ENCODE results near the gene NAT16. TPM values are rescaled to one million over a fixed set of nuclear protein-coding genes. Genes with fewer than 3 reads are reported as not detected.
A peak's percentile ranks its signal among the peaks of the same experiment; 100 is the strongest.

NAT16 gene
- total and polyA plus RNA-seq, 9 of the 15 experiments (the other 6 are each of a cell fraction or from before 2014, with no cell fraction given) = 0.04 TPM; not detected in 8

DNA sequence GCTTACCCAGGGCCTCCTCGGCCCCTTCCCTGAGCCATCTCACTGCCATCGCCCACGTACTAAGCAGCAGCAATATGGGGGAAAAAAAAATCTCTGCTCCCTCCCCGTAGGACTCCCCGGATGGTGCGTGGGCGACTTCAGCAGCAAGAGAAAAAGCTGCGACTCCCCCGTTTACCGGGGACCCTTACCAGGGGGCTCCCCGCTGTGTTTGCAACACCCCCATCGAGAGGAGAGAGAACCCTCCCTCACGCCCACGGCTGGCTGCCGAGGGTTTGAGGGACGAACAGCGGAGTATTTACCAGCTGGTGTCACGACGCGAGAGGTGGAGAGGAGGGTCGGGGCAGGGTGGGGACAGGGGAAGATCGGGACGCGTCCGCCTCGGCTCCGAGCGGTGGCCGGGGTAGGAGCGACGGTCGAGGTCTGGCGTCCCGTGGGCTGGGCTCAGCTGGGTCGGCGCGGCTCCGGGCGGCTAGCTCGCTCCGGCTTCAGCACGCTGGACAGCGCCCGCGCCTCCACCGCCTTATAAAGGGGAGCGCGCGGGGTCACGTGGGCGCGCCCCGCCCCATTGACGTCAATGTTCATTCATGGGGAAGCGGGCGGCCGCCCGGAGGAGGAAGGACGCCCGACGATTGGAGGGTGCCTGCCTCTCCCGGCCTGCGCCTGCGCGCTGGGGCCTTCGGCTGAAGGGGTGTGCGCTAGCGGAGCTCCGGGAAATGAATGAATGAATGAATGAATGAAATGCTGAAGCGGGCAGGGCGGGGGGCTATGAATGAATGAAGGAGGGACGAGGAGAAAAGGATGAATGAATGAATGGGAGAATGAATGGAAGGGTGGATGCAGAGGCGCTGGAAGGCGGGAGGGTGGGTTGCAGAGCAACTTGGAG is 14.8 kb downstream of the NAT16 start, which contains the start of gene VGF:
Gene VGF, minus strand, starts transcription at position 495 of the 883 bp plus-strand sequence. CDS start 726 bp downstream, outside the sequence.
- FAIRE-seq = peak; percentile 91
- peaks cover 23% of the 10 kb centered on the region for H4K20me1 ChIP-seq (replicated peaks; ENCODE audit: control insufficient read depth, insufficient read depth, low read length)
- no peak within 1 kb of the TSS for H3K27ac ChIP-seq (ENCODE audit: extremely low read depth, low read depth, low read length)
- WGBS (ENCODE audit: insufficient coverage, low coverage, missing lambda C conversion rate) = 3% methylated on average over 59 of the region's 74 CpGs
- intact Hi-C loops (cut with micrococcal nuclease) = loop anchor here (1.0 kb wide), 1 partner anchor 9 kb away; no protein-coding TSS in a partner anchor
- BruUV-seq (replicated peaks) = no TSS peak
- peak; percentile 97 to 99 (median 98) for DNase-seq (ENCODE audit: extremely low read depth in 1 of 4, low spot score in 3 of 4)
- in situ Hi-C loops (cut with MboI) = no loop called here
- H3K36me3 ChIP-seq (ENCODE audit: control insufficient read depth, insufficient read depth, low read length) = peaks cover 4% of the 10 kb centered on the region; the same call in 1 of the 3 replicates
- peak; percentile 88 for ATAC-seq
- H3K4me2 ChIP-seq (ENCODE audit: insufficient read depth, low read length) = peak within 1 kb of the TSS; percentile 72
- peak within 1 kb of the TSS; percentile 35 for H3K4me3 ChIP-seq
- CTCF ChIA-PET (ENCODE audit: low intra/inter-chr PET ratio) = interaction anchor here (0.6 kb wide), 1 partner anchor 70 kb away, joined by 7 read pairs; no protein-coding TSS in a partner anchor
- H3K79me2 ChIP-seq (ENCODE audit: control insufficient read depth, insufficient read depth, low read length) = no peaks in the 10 kb centered on the region
- H3K9me3 ChIP-seq (replicated peaks; ENCODE audit: control insufficient read depth, insufficient read depth, low read depth, low read length) = no peaks in the 10 kb centered on the region
- POLR2A ChIA-PET = interaction anchor here (0.7 to 1.4 kb wide), 4 partner anchors 9 to 1866 kb away, joined by 3 to 5 read pairs (median 4); partner anchors contain the start of gene MEPCE
- peaks cover 5 to 20% of the 10 kb centered on the region in 2 experiments; a peak in 2 of 5 replicates for H3K27me3 ChIP-seq (ENCODE audit: control insufficient read depth in 2 of 2, insufficient read depth in 2 of 2, low read length in 2 of 2)
- H3K9ac ChIP-seq (ENCODE audit: insufficient read depth in 1 of 2, low read depth in 2 of 2, low read length in 2 of 2) = peak within 1 kb of the TSS in 1 of 2 experiments; percentile 85; a peak in 2 of 4 replicates
- H3K4me1 ChIP-seq (replicated peaks in 1 of 2; ENCODE audit: control insufficient read depth in 2 of 2, insufficient read depth in 2 of 2, low read length in 2 of 2) = peaks cover 36 to 67% of the 10 kb centered on the region in 2 experiments
- peak within 1 kb of the TSS; percentile 70 for H2AFZ ChIP-seq (ENCODE audit: low read depth, low read length)
- peaks cover 6% of the 10 kb centered on the region for H3K9me1 ChIP-seq (ENCODE audit: control insufficient read depth, insufficient read depth, low read length)
- TF ChIP-seq SAFB (IDR thresholded peaks at IDR 0.05; ENCODE audit: borderline replicate concordance, low read depth, low read length) = peak; percentile 60; the same call in 1 of the 2 replicates
- TF ChIP-seq YBX1 (IDR thresholded peaks at IDR 0.05) = no peak
- TF ChIP-seq BDP1 (IDR thresholded peaks at IDR 0.05; ENCODE audit: insufficient read depth, insufficient read length) = no peak
- TF ChIP-seq MAZ (CRISPR knock-in tag; conservative IDR thresholded peaks at IDR 0.05 in 1 of 2, IDR thresholded peaks at IDR 0.05 in 1 of 2) = peak; percentile 86 to 98
- no peak for TF ChIP-seq MBD2 (IDR thresholded peaks at IDR 0.05; ENCODE audit: borderline replicate concordance, low read depth)
- 0 out of 4 replicates have a peak, but pooled peaks of 1 of the 2 experiments have one; percentile 55 for TF ChIP-seq KDM4B (IDR thresholded peaks at IDR 0.05; ENCODE audit: borderline replicate concordance in 2 of 2, low read depth in 1 of 2)
- peak; percentile 49; the same call in 1 of the 2 replicates for TF ChIP-seq ZNF175 (CRISPR knock-in tag; IDR thresholded peaks at IDR 0.05; ENCODE audit: low read depth)
- no peak for TF ChIP-seq SRSF3 (IDR thresholded peaks at IDR 0.05; ENCODE audit: insufficient read depth, low read length)
- peak; percentile 89 for TF ChIP-seq HNRNPK (IDR thresholded peaks at IDR 0.05; ENCODE audit: low read depth, low read length, poor library complexity, severe bottlenecking)
- peak; percentile 55 for TF ChIP-seq HCFC1 (IDR thresholded peaks at IDR 0.05; ENCODE audit: low read depth, low read length)
- no peak for TF ChIP-seq ZNF274 (IDR thresholded peaks at IDR 0.05; ENCODE audit: borderline replicate concordance, low read depth, low read length)
- peak; percentile 98 for TF ChIP-seq RB1 (IDR thresholded peaks at IDR 0.05; ENCODE audit: low read depth)
- peak; percentile 86; the same call in 1 of the 2 replicates for TF ChIP-seq KAT7 (CRISPR knock-in tag; IDR thresholded peaks at IDR 0.05; ENCODE audit: borderline replicate concordance)
- TF ChIP-seq DEAF1 (CRISPR knock-in tag; IDR thresholded peaks at IDR 0.05) = no peak
- no peak for TF ChIP-seq ZNF77 (CRISPR knock-in tag; IDR thresholded peaks at IDR 0.05)
- peak; percentile 90 for TF ChIP-seq MEIS2 (IDR thresholded peaks at IDR 0.05; ENCODE audit: partially characterized antibody)
- no peak for TF ChIP-seq BRCA1 (IDR thresholded peaks at IDR 0.05)
- TF ChIP-seq BRCA1 (CRISPR knock-in tag; IDR thresholded peaks at IDR 0.05) = no peak
- peak; percentile 58; the same call in 1 of the 2 replicates for TF ChIP-seq ZNF12 (CRISPR knock-in tag; IDR thresholded peaks at IDR 0.05)
